ENCODE results near the gene ZNF462.

- TF ChIP-seq, protein P1, sequence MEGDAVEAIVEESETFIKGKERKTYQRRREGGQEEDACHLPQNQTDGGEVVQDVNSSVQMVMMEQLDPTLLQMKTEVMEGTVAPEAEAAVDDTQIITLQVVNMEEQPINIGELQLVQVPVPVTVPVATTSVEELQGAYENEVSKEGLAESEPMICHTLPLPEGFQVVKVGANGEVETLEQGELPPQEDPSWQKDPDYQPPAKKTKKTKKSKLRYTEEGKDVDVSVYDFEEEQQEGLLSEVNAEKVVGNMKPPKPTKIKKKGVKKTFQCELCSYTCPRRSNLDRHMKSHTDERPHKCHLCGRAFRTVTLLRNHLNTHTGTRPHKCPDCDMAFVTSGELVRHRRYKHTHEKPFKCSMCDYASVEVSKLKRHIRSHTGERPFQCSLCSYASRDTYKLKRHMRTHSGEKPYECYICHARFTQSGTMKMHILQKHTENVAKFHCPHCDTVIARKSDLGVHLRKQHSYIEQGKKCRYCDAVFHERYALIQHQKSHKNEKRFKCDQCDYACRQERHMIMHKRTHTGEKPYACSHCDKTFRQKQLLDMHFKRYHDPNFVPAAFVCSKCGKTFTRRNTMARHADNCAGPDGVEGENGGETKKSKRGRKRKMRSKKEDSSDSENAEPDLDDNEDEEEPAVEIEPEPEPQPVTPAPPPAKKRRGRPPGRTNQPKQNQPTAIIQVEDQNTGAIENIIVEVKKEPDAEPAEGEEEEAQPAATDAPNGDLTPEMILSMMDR (IDR thresholded peaks at IDR 0.05; ENCODE audit: low read depth, low read length): no peak
- TF ChIP-seq MAX (IDR thresholded peaks at IDR 0.05; ENCODE audit: low read depth, low read length) (no peak), POLR2A (IDR thresholded peaks at IDR 0.05; ENCODE audit: extremely low read depth, insufficient read length) (no peak)
Measured at GRCh38 chr9:107051392-107051791, 188.4 kb downstream of the ZNF462 start.

Data from NB4 (cell line).